ENCODE results near the gene BRME1.
A peak's percentile ranks its signal among the peaks of the same experiment; 100 is the strongest.

The BRME1 gene

DNA sequence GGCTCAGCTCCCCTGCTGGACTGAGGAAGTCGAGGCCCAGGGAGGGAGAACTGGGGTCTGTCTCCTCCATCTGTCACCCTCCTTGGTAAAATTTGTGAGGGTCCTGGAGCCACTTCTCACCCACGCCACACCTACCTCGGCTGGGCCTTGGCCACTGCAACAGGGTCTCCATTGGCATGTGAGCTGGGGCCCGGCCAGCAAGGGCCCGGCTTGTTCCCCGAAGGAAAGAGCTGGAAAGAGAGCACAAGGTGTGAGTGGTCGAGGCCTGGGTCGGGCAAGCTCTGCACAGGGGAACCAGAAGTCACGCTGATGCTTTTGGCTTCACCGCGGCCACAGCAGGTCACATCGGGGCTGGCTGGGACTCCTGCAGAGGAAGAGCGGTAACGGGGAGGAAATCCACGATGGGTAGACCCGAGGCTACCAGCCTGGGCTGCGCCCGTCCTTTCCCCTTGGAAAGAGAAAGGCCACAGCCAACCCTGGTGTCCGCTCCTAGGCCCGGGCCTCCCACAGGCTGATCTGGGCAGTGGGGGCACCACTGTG lies 20.0 kb downstream of the BRME1 start:
- no peak for DNase-seq

DNA sequence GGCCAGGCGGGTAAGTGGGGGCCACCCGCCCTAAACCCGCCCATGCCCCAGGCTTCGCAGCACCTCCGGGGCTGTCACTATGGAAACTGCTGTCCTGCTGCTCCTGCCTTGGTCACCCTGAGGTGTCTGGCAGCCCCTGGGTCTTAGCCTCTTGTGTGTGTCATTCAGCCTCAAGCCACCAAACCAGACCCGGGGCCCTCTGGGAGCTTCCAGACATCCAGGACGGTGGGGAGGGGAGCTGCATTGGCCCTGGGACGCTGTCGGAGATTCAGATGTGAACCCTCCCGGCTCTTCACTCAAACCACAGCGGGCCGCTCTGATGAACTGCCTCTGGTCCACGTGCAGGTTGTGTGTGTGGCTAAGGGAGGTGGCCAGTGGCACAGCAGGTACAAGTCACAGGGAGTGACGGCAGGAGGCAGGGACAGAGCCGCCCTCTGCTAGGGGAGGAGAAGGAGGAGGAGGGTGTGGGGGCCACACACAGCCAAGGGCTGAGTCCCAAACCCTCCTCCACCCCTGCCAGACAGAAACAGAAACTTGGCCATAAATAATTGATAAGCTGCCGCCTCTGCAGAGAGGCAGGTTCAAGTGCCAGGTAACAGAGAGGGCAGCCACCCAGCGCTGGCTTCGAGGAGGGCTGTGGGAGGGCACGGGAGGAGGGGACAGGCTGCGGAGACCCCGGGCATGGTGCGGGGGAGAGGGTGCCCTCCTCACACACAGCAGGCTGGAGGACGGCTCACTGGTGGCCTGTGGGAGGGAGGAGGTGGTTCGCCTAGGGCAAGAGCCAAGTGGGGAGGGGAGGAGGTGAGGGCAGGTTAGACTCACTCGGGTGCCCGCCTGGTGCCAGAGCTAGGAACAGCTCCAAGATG lies 21.0 kb downstream of the BRME1 start:
- no peak for DNase-seq

DNA sequence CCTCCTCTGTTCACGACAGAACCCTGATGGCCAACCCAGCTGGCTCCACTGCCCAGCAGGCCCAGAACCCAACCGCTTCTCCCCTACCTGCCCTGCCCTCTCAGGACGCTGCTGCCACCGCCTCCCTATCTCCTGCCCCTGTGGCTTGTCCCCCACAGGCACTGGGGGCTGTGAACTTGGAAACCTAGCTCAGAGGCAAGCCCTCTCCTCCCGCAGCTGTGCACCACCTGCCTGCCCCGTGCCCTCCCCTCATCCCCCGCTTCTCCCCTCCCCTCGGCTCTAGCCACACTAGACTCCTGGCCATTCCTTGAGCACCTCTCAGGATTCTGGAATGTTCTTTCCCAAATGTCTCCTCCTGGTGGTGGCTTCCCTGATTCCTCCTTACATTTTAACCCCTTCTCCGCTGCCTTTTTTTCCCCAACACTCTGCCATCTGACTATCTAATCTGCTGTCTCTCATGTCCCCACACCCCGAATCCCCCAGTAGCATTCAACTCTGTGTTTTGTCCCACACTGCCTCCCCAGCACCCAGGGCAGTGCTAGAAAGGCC lies 22.3 kb downstream of the BRME1 start:
- DNase-seq = no peak

DNA sequence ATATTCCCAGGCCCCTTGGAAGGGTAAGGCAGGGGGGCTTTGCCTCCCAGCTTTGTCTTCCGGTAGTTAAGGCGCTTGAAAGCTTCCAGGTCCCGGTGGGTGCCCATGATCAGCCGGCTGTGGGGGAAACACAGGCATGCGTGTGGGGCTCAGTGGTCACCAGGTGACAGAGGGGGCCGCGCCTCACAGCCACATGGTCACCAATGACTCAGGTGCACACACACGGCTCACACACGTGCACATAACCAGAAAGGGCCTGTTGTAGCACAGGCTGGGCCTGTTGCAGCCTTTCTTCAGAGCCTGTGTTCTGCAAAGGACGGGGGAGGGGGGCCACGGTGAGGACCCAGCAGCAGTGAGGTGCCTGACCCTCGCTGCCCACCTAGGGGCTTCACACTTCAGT lies 23.1 kb downstream of the BRME1 start:
- no peak for DNase-seq

DNA sequence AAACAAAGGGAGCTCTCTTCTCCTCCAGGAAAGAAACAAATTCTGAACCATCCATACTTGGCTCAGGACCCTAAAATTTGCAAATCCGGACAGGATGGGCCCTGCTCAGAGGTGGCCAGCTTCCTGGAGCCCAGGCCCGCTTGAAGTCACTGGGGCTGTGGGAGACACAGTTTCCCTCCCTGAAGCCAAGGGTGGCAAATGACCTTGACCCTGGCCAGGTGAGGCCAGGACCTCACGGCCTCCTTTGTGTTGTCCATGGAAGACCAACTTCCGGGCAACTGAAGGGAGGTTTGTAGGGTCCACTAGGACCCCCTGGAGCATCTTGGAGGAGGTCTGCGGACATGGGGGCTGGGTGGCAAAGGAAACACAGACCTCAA lies 23.5 kb downstream of the BRME1 start:
- no peak for DNase-seq

GRCh38 chr19:13881692-13882418 lies 24.1 kb downstream of the BRME1 start:
- DNase-seq = peak; percentile 41 to 46

- peak in 1 of 2 donors; percentile 32 for DNase-seq
These were observed 24.6 kb downstream of the BRME1 start for GRCh38 chr19:13881251-13881691.

- DNase-seq = peak; percentile 99 to 100
These were observed 25.6 kb downstream of the BRME1 start for GRCh38 chr19:13880059-13881043.

GRCh38 chr19:13877303-13877702 lies 28.6 kb downstream of the BRME1 start:
- no peak for DNase-seq

DNA sequence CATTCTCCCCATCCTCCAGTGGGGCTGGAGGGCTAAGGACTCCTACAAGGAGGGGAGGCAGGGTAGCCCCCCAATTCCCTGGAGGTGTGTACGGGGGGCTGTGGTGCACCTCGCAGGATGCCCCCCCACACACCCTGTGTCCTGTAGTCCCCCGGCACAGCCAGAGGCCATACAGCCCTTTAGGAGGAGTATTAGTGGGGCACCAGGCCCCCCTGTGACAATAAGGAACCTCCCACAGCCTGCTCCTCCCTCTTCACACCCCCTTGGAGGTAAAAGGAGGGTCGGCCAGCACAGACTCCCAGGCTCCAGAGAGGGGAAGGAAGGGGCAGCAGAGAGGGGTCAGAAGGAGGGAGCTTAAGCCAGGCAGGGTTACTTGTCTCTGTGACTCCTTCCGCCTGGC lies 29.1 kb downstream of the BRME1 start, which contains the start of gene NANOS3:
Gene NANOS3 (plus strand): TSS at position 301 of the 400 bp plus-strand sequence. CDS start 115 bp downstream, outside the sequence.
- DNase-seq = no peak

DNA sequence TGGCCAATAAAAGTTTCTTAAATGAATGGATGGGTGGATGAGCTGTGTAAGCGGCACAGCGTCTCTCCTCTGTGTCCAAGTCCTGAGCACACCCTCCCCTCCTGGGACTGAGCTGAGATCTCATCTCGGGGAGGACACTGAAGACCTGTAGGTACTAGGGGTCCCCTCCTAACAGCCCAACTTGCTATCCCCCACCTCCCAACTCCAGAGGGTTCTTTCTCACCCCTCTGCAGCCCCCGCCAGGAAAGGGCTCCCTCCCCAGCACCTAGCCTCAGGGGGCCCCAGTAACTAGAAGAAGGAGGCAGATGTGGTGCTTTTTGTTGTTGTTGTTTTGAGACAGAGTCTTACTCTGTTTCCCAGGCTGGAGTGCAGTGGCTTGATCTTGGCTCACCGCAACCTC lies 30.1 kb downstream of the BRME1 start:
- DNase-seq = no peak

- no peak for DNase-seq
These were observed 31.9 kb downstream of the BRME1 start for GRCh38 chr19:13873834-13874515.

DNA sequence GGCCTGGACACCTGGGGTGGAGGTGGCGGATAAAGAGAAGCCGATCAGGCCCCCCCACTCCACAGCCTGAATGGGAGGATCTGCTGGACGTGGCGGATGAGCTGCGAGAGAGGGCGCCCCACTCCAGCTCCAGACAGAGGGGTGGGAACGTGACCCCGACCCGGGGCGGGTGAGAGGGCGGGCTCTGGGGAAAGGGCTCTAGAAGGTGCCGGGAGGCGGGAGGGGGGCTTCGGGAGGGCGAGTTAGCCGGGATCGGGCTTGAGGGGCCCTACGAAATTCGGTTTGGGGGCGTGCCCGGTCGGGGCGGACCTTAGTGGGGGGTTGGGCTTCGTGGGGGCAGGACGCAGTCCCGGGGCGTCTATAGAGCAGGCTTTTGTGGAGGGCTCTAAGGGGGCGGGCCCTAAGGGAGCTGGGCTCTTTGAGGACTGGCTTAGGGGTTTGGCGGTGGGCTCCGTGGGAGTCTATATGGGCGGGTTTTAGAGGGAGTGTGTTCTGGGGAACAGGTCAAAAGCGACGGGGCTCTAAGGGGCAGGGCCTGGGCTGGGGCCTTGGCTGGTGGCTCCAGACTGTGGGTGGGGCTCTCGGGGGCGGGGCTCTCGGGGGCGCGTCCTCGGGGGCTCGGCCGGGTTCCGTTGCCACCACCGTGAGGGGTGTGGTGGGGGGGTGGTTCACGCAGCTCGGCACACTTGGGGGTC lies 33.1 kb downstream of the BRME1 start:
- DNase-seq = peak in 1 of 2 donors; percentile 37

DNA sequence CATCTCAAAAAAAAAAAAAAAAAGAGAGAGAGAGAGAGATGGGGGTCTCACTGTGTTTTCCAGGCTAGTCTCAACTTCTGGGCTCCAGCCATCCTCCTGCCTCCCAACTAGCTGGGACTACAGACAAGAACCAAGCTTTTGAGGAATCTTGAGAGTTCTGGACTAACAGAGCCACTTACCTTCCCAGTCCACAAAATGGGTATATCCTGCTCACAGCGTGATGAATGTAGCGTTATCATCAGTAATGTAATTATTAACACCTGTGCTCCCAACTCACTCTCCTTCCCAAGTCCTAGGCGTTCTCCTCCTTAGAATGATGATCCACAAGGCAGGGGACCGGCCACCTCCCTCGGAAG lies 33.6 kb downstream of the BRME1 start:
- no peak for DNase-seq

DNA sequence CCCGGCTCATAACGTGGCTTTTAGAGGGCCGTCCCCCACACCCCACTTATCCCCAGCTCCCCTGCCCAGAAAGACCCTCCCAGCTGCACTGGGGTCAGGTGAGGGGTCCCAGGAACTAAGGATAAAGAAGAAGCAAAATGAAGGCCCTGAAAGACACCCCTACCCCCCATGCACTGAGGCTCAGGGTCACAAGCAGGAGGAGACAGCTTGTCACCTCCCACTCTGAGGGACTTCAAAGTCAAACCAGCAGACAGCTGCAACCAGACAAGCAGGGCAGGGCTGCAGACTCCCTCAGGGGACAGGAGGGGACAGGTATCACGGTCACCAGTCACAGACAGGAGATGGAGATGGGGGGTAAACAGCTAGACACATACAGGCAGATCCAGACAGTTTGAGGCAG lies 35.0 kb downstream of the BRME1 start:
- DNase-seq = no peak

DNA sequence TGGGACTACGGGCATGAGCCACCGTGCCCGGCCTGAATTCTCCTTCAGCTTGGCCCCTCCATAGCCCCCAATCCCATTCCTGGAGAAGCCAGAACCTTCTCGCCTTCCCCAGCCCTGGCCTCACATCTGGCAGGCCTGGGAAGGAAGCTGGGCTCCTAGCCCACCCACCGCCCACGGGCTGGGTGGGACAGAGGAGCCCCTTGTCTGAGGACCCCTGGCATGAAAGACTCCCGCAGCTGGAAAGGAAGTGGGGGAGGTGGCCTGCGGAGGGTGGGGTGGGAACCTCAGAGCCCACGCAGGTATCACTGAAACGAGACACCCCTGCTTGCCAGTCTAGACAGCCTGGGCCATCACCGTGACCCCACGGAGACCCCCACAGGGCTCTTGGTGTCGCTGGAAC lies 36.6 kb downstream of the BRME1 start:
- no peak for DNase-seq

DNA sequence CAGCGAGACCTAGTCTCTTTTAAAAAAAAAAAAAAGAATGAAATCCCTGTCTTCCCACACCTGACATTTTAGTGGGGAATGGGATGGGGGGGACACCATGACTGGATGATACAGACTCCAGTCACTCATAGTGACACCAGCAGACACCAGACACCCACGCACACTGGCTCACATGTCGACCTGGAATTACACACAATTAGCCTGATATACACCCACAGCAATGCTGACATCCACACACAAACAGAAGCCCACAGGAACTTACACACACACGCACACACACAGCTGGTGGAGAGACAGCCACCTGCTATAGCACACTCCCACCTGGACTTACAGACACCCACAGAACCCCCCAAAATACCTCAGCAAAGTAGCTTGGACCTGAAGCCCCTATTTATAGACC lies 37.3 kb downstream of the BRME1 start:
- no peak for DNase-seq

- DNase-seq = no peak
These were observed 39.4 kb downstream of the BRME1 start for GRCh38 chr19:13866463-13867046.

DNA sequence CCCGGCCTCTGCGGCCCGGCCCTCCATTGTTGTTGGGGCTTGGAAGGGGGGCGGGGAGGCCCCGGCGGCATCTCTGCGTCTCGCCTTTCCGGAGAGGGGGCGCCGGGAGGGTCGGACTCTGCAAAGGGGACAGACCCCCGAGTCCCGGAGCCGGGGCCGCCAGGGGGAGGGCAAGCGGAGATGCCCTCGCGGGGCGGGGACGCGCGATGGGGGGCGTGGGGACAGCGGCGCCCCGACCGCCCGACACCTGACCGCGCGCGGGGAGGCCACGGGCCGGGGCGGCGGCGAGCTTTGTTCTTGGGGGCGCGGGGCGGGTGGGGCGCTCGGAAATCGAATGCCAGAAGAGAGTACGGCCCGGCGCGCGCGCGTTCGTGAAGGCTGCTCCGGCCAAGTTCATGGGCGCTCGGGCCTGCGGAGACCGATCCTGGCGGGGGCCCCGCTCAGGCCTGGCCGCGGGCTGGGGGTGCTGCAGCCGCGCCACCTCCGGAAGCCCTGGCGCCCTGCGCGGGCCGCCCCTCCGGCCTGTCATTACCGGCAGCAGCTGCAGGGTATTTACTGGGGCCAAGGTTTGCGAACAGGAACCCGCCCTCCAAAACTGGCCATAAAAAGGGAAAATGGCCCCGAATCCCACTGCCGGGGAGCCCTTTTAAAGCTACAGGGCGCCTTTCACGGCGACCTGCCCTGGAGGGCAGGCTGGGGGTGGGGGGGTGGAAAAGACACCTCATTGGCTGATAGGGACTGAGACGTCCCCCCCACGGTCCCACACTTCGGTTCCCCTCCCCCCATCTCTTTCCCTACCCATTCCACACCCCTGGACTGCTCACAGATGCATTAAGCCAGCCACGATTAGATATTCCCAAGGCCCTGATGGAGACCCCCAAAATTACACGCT lies 40.1 kb downstream of the BRME1 start:
- no peak for DNase-seq

Measured in stimulated activated CD4-positive, alpha-beta T cell treated with anti-CD3 and anti-CD28 coated beads, Interleukin-2, amount 100 ng/mL, for 24 hours (primary cell).